C4-2B (cell line): ENCODE measurements around the gene ZNF804B.

Experiments
- CTCF ChIP-seq: fragments of 450-650 bp; conservative IDR thresholded peaks from 2 replicates; pipeline ENCODE4 v1.5.1; 2017; ENCODE audit warnings: mild to moderate bottlenecking
- ZFX ChIP-seq: fragments of 450-650 bp; IDR thresholded peaks from 2 replicates; pipeline ENCODE4 v1.6.1; 2017

- TF ChIP-seq CTCF (no peak), ZFX (no peak)
Observed at GRCh38 chr7:89259085-89259484, 499.6 kb downstream of the ZNF804B start.
